ENCODE measurements around the gene CKLF. TPM values are rescaled to one million over a fixed set of nuclear protein-coding genes. Genes with fewer than 3 reads are reported as not detected.

The CKLF gene
- total and polyA plus RNA-seq, 2 experiments from 2014 or later, result 64.2 to 108 TPM

DNA sequence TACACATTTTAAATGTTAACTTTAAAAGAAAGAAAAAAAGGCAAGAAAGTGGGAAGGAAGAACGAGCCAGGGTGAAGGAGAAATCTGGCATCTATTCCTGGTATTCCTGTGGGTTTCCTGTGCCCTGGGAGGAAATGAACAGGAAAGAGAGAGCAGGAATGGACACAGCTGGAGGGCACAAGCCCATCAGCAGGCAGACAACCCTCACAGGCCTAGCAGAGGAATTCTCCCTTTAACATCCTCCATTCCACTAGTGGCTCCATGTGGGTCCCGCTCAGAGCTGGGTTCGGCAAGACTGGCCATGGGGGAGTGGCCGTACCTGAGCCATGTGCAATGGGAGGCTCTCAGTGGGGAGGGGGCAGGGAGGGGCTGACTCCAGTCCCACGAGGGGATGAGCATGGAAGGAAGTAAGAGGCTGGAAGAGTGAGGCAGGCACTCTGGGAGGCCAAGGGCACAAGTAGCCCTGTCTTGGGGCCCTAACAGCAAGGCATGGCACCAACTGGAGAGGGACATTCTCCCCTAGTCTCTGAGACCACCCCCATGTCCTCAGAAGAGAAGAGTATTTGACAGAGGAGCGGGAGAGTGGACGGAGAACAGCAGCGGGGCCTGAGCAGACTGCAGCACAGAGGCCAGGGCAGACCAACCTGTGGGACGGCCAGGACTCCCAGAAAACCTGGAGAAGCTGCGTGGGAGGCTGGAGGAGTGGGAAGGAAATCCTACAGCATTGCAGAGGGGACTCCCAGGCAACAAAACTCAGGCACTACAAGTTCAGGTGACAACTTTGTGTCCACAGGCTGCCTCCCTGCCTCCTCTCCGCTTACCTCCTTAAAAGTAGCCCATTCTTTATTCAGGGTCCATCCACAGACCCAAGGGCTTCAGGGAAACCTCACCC, 32.6 kb upstream of the CKLF start:
- Histone ChIP-seq H3K4me2 (ENCODE audit: unreplicated experiment) (no peak overlapping the region), H3K9ac (no peak overlapping the region), H3K79me2 (ENCODE audit: insufficient read depth) (no peaks in the 10 kb centered on the region), H3K9me3 (ENCODE audit: low read depth) (no peaks in the 10 kb centered on the region), H3K36me3 (ENCODE audit: low read depth) (no peaks in the 10 kb centered on the region), H3K4me3 (no peak overlapping the region), H3K27me3 (replicated peaks; ENCODE audit: insufficient read depth) (no peaks in the 10 kb centered on the region), H2AFZ (no peak overlapping the region), H3F3A (ENCODE audit: insufficient read depth) (peaks cover 7% of the 10 kb centered on the region; the same call in 1 of the 2 replicates), H3K9me2 (ENCODE audit: insufficient read depth) (no peaks in the 10 kb centered on the region), H3K4me1 (ENCODE audit: insufficient read depth) (peaks cover 37% of the 10 kb centered on the region), H4K20me1 (ENCODE audit: insufficient read depth) (no peaks in the 10 kb centered on the region), H3K27ac (no peak overlapping the region)
- in situ Hi-C loops (cut with MboI), result no loop called here
- TF ChIP-seq EZH2 (IDR thresholded peaks at IDR 0.05; ENCODE audit: insufficient read depth, poor library complexity, severe bottlenecking) (no peak), EZH2phosphoT487 (IDR thresholded peaks at IDR 0.05; ENCODE audit: insufficient read depth, low read depth) (no peak)
- 92 to 97% methylated on average over 10 to 11 of the region's 11 CpGs for WGBS, 2 experiments (ENCODE audit: low coverage in 1 of 2, low lambda C conversion rate in 2 of 2, missing lambda C conversion rate in 2 of 2)
- no peak for DNase-seq

DNA sequence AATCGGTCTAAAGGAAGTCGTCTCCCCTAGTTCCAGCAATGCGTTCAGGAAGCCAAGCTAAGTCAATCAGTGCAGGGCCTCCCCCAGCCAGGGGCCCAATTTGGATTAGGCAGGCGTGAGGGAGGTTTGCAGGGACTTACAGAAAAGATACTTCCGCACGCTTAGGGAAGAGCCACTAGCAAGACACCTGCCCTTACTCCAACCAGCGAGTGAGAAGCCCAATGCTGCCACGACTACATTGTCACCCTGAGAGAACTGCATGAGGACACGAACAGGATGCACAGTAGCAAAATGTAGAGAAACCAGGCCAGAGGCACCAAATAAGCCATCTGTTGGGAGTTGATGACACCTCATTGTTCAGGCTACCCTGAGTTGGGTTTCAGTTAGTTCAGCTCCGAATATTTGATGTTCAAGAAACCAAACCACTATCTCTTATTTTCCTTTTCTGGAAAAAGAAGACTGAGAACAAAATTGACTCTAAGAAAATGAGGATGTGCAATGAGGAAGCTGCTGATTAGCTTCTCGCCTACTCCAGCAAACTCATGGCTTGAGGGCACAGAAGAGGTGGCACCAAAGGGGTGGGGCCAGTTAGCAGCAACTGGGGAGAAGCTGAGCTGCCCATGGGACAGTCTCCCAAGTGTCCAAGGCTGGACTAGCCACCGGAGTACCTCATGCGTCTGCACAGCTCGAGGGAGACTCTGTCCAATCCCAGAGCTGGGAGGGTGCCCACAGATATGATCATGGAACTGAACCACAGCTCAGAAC, 31.8 kb upstream of the CKLF start:
- Histone ChIP-seq H3K9me2 (ENCODE audit: insufficient read depth) (no peaks in the 10 kb centered on the region), H3K4me2 (ENCODE audit: unreplicated experiment) (no peak overlapping the region), H3K27ac (no peak overlapping the region), H3F3A (ENCODE audit: insufficient read depth) (peaks cover 7% of the 10 kb centered on the region; the same call in 1 of the 2 replicates), H3K27me3 (replicated peaks; ENCODE audit: insufficient read depth) (no peaks in the 10 kb centered on the region), H3K79me2 (ENCODE audit: insufficient read depth) (no peaks in the 10 kb centered on the region), H3K36me3 (ENCODE audit: low read depth) (no peaks in the 10 kb centered on the region), H3K4me1 (ENCODE audit: insufficient read depth) (peaks cover 35% of the 10 kb centered on the region), H4K20me1 (ENCODE audit: insufficient read depth) (no peaks in the 10 kb centered on the region), H3K9ac (no peak overlapping the region), H2AFZ (no peak overlapping the region), H3K9me3 (ENCODE audit: low read depth) (no peaks in the 10 kb centered on the region), H3K4me3 (no peak overlapping the region)
- no peak for DNase-seq
- 95% methylated on average over 13 to 14 of the region's 14 CpGs for WGBS, 2 experiments (ENCODE audit: low coverage in 1 of 2, low lambda C conversion rate in 2 of 2, missing lambda C conversion rate in 2 of 2)
- in situ Hi-C loops (cut with MboI), result no loop called here
- no peak for TF ChIP-seq EZH2phosphoT487 (IDR thresholded peaks at IDR 0.05; ENCODE audit: insufficient read depth, low read depth)
- TF ChIP-seq EZH2 (IDR thresholded peaks at IDR 0.05; ENCODE audit: insufficient read depth, poor library complexity, severe bottlenecking), result no peak

DNA sequence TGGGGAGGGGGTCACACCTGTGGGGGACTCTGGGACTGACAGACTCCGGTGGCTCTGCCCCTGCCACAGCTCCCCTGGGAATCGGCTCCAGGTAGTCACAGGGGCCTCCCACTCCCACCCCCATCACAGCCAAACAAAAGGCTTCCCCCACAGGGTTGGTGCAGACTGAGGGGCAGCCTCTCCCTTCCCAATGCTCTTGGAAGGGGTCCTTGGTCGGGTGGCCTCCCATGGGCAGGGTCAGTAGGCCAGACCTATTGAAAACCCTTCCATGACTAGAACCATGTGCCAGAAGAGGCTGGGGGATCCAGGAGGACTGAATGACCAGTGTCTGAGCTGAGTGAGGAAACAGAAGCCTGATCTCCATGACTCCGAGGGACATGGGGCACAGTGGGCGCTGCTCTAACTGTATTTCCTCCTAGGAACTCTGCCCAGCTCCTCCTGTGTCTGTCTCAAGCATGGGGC, 31.1 kb upstream of the CKLF start:
- in situ Hi-C loops (cut with MboI), result no loop called here
- Histone ChIP-seq H3K79me2 (ENCODE audit: insufficient read depth) (no peaks in the 10 kb centered on the region), H3K9ac (no peak overlapping the region), H4K20me1 (ENCODE audit: insufficient read depth) (no peaks in the 10 kb centered on the region), H3K4me1 (ENCODE audit: insufficient read depth) (peaks cover 30% of the 10 kb centered on the region), H3K27ac (no peak overlapping the region), H3F3A (ENCODE audit: insufficient read depth) (peaks cover 7% of the 10 kb centered on the region; the same call in 1 of the 2 replicates), H3K4me3 (no peak overlapping the region), H3K4me2 (ENCODE audit: unreplicated experiment) (no peak overlapping the region), H3K36me3 (ENCODE audit: low read depth) (no peaks in the 10 kb centered on the region), H3K27me3 (replicated peaks; ENCODE audit: insufficient read depth) (no peaks in the 10 kb centered on the region), H3K9me3 (ENCODE audit: low read depth) (no peaks in the 10 kb centered on the region), H2AFZ (no peak overlapping the region), H3K9me2 (ENCODE audit: insufficient read depth) (no peaks in the 10 kb centered on the region)
- no peak for TF ChIP-seq EZH2 (IDR thresholded peaks at IDR 0.05; ENCODE audit: insufficient read depth, poor library complexity, severe bottlenecking)
- TF ChIP-seq EZH2phosphoT487 (IDR thresholded peaks at IDR 0.05; ENCODE audit: insufficient read depth, low read depth), result no peak
- 97% methylated on average over 5 of the region's 5 CpGs for WGBS, 2 experiments (ENCODE audit: low coverage in 1 of 2, low lambda C conversion rate in 2 of 2, missing lambda C conversion rate in 2 of 2)
- DNase-seq, result no peak

DNA sequence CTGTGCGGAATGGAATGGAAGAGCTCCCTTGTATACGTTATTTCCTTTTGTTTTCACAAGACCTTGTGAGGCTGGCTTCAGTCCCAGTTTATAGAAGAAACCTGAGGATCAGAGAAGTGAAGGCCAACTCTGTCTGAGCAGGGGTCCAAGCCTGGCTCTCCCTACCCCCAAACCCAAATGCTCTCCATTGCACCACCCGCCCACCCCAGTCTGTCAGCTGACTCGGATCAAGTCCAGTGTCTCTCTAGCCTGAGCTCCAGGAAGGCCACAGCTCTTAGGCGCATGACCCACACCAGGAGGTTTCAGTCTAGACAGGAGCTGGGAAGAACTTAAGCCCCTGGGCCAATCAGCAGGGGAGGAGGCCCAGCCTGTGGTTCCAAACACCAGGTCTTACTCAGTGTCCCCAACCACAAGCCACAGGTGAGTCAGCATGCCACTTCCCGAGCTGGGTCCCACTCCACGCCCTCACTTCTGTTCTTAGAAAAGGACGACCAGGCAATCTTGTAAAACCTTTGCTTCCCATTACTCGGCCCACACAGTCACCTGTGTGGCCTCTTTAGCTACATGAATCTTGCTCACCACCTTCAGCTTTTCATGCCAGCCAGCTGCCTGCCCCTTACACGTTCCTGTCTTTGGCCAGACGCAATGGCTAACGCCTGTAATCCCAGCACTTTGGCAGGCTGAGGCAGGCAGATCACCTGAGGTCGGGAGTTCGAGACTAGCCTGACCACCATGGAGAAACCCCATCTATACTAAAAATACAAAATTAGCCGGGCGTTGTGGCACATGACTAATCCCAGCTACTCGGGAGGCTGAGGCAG, 30.2 kb upstream of the CKLF start:
- TF ChIP-seq EZH2phosphoT487 (IDR thresholded peaks at IDR 0.05; ENCODE audit: insufficient read depth, low read depth), result no peak
- no peak for TF ChIP-seq EZH2 (IDR thresholded peaks at IDR 0.05; ENCODE audit: insufficient read depth, poor library complexity, severe bottlenecking)
- H3K36me3 ChIP-seq (ENCODE audit: low read depth), result no peaks in the 10 kb centered on the region
- H3K27ac ChIP-seq, result peak overlapping the region; percentile 35
- in situ Hi-C loops (cut with MboI), result no loop called here
- H4K20me1 ChIP-seq (ENCODE audit: insufficient read depth), result no peaks in the 10 kb centered on the region
- no peak overlapping the region for H3K4me3 ChIP-seq
- H3K4me1 ChIP-seq (ENCODE audit: insufficient read depth), result peaks cover 22% of the 10 kb centered on the region
- peak; percentile 75 for DNase-seq
- no peak overlapping the region for H2AFZ ChIP-seq
- no peak overlapping the region for H3K9ac ChIP-seq
- H3K27me3 ChIP-seq (replicated peaks; ENCODE audit: insufficient read depth), result no peaks in the 10 kb centered on the region
- no peak overlapping the region for H3K4me2 ChIP-seq (ENCODE audit: unreplicated experiment)
- H3K9me3 ChIP-seq (ENCODE audit: low read depth), result no peaks in the 10 kb centered on the region
- WGBS, 2 experiments (ENCODE audit: low coverage in 1 of 2, low lambda C conversion rate in 2 of 2, missing lambda C conversion rate in 2 of 2), result 72 to 79% methylated on average over 17 of the region's 17 CpGs
- no peaks in the 10 kb centered on the region for H3K9me2 ChIP-seq (ENCODE audit: insufficient read depth)
- no peaks in the 10 kb centered on the region for H3K79me2 ChIP-seq (ENCODE audit: insufficient read depth)
- peaks cover 4% of the 10 kb centered on the region; the same call in 1 of the 2 replicates for H3F3A ChIP-seq (ENCODE audit: insufficient read depth)
